IPS DF 19.7 (cell line): Measurements from ENCODE around the gene KMT5C.

Experiments
- DNase-seq: peaks from one replicate; pipeline ENCODE4 v3.0.0-alpha.2; 2013; ENCODE audit warnings: low read depth, low spot score

KMT5C gene

DNA sequence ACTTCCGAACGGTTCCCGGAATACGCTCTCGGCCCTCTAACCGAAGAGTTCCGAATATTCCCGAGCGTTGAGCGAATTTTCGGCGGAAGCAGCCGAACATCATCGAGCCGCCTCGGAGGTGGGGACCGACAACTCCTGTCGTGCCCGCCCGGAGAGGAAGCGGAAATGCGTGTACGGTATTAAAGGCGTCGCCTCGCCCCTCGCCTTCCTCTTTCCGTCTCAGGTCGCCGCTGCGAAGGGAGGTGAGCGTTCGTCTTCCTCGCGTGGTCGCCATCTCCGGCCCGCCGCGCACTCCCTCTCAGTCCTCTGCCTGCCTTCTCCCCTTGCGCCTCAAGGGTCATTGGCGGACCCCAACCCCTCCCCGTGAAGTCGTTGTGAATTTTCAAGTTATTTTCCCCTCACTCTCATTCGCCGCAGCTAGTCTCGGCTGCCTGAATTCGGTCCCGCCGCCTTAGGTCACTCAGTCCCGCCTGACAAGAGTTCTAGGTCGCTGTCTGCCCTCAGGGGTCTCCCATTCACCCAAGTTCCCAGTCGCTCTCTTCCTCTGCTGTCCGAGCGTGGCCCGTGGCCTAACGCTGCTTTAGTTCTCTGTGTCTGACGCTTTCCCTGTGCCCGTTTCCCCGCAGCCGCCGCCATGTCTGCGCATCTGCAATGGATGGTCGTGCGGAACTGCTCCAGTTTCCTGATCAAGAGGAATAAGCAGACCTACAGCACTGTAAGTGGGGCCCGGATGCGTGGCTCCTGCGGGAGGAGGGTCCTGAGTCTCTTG lies 46.2 kb downstream of the KMT5C start, which contains the start of gene RPL28:
Gene RPL28, plus strand, starts transcription at position 209 of the 769 bp plus-strand sequence. Its CDS starts 426 bp downstream, at position 635.
- DNase-seq = peak; percentile 88

DNA sequence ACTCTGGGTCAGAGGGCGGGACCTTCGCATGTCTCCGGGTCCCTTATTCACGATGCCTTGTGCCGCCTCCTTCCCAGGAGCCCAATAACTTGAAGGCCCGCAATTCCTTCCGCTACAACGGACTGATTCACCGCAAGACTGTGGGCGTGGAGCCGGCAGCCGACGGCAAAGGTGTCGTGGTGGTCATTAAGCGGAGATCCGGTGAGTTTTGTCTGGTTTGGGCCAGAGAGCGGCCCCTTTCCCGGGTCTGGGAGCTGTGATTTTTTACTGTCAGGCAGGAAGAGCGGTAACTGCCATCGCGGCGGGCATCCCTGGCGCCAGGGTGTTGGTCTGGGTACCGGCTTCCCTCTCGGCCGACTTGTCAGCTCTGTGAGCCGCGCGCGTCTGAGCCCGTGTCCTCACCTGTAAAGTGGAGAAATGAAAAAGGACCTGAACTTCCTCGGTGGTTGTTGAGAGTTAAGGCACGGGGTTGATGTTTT lies 46.9 kb downstream of the KMT5C start:
- DNase-seq = no peak

DNA sequence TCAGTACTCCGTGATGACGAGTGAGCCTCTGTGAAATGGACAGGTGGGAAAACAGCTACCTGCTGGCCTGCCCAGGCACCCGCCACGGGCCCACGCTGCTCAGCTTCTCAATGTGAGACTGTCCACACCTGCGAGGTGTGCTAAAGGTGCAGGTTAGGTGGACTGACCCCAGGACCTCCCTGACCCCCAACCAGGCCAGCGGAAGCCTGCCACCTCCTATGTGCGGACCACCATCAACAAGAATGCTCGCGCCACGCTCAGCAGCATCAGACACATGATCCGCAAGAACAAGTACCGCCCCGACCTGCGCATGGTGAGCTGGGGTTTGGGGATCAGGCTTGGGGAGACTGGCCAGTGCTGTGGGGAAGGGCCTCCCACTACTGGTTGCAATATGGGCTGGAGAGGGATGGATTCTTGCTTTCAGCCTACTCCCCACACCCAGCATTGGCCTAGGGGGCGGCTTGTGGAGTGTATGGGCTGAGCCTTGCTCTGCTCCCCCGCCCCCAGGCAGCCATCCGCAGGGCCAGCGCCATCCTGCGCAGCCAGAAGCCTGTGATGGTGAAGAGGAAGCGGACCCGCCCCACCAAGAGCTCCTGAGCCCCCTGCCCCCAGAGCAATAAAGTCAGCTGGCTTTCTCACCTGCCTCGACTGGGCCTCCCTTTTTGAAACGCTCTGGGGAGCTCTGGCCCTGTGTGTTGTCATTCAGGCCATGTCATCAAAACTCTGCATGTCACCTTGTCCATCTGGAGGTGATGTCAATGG lies 48.2 kb downstream of the KMT5C start:
- DNase-seq = no peak

DNA sequence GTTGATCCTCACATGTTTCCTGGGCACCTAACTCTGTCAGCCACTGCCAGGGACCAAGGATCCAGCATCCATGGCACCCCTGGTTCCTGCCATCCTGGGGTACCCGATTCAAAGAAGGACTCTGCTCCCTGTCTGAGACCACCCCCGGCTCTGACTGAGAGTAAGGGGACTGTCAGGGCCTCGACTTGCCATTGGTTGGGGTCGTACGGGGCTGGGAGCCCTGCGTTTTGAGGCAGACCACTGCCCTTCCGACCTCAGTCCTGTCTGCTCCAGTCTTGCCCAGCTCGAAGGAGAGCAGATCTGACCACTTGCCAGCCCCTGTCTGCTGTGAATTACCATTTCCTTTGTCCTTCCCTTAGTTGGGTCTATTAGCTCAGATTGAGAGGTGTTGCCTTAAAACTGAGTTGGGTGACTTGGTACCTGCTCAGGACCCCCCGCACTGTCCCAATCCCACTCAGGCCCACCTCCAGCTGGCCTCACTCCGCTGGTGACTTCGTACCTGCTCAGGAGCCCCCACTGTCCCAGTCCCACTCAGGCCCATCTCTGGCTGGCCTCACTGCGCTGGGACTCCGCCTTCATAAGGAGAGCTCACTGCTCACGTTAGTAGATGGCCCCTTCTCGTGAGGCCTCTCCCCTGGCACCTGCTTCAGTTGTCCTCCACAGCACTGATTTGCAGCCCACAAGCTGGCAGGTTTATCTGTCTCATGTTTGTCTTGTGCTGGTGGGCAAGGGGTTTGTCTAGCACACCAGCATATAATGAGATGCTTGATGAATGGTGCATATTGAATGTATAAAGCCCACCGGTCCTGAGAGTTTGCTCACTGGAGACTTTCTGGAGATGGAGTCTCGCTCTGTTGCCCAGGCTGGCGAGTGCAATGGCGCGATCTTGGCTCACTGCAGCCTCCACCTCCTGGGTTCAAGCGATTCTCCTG lies 50.0 kb downstream of the KMT5C start:
- DNase-seq = no peak

DNA sequence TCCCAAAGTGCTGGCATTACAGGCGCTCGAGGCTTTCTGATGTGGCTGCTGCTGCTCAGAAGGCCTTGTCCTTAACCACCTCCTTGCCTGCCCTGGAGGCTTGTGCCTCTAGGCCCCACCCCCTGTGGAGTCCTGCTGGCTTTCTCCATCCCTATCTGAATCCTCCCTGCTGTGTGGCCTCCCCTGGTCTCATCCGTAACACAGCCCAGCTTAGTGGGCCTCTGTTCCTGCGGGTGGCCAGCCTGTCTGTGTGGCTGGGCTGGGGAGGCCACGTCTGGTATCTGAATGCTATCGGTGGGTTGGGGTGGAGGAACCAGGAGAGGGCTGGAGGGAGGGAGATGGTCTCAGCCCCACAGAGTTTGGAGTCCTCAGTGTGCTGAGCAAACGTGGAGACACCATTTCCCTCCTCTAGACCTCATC lies 50.8 kb downstream of the KMT5C start:
- DNase-seq = no peak

DNA sequence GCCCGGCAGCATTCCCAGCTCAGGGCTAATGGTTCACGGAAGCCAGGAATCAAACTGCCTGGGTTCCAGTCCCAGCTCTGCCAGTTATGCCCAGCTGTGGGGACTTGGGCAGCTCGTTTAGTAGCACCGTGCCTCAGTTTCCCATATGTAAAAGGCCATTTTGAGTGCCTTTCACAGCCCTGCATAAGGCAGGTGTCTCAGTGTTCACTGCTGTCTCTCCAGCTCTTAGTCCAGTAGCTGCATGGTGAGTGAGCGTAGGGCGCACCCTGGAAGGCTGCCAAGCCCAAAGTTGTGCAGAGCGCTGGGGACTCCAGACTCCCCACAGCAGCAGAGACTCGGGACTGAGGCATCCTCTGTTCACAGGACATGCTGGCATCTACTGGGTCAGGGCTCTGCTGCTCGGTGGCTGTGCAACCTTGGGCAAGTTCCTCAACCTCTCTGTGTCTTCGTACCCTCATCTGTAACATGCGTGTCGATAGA lies 51.6 kb downstream of the KMT5C start:
- DNase-seq = no peak

DNA sequence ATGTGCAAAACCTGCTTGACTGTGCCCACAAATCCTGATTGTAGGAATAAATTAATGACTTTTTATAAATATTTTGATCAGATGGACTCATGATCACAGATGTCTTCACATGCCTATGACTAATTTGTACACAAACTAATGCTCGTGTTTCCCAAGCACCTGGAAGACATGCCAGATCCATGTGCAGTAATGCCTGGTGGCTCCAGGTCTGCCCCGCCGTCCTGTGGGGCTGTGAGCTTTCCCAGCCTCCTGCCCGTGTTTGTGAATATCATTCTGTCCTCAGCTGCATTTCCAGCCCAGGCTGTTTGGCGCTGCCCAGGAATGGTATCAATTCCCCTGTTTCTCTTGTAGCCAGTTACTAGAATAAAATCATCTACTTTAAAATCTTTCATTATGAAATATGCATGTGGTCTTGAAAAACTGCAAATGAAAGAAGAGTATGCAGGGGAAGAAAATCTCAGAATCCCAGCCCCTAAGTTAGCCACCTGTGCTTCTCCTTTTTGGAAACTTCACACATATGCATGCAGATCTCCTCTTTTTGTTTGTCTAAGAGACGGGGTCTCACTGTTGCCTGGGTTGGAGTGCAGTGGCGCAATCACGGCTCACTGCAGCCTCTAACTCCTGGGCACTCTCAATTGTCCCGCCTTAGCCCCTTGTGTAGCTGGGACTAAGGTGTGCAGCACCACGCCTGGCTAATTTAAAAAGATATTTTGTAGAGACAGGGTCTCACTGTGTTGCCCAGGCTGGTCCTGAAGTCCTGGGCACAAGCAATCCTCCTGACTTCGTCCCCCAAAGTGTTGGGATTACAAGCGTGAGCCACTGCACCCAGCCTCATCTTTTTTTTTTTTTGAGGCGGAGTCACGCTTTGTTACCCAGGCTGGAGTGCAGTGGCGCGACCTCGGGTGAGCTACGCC lies 52.3 kb downstream of the KMT5C start:
- no peak for DNase-seq

DNA sequence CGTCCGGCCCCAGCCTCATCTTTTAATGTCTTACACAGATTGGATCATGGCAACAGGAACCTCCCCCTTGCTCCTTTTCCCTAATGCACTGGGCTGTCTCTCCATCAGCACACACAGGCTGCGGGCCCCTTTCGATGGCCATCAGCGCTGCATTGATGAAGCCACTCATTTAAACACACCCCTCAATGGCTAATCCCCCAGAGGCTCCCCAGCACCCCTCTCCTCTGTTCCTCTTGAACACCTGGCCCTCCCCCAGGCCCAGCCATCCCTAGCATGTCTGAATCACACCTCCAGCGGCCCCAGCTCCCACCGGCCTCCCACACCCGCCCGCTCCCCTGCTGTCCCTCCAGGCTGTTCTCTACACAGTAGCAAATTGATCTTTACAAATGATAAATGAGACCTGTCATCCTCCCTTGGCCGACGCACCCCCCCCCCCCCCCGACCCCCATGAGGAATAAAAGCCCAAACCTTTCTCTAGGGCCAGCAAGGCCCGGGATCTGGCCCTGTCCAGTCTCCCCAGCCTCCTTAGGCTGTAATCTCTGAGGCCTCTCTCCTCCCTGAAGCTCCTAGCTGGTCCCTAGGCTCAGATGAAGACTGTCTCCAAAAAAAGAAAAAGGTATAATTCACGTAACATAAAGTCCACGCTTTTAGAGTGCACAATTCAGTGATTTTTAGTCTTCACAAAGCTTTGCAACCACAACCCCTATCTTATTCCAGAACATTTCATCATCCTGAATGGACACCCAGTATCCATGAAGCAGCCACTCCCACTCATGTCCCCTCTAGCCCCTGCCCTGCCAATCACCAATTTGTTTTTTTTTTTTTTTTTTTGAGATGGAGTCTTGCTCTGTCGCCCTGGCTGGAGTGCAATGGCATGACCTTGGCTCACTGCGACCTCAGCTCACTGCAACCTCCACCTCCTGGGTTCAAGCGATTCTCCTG lies 53.4 kb downstream of the KMT5C start:
- no peak for DNase-seq
